A673 (cell line): ENCODE results near the gene MTM1.

Source experiments
- CTCF ChIP-seq: fragments of 300-800, 200-600 bp; sonication (generic); conservative IDR thresholded peaks from 2 replicates; pipeline ENCODE4 v1.5.1; 2017; ENCODE audit warnings: low read depth, mild to moderate bottlenecking, antibody characterized with exemption, low read length, moderate library complexity, mixed read lengths
- EZH2 ChIP-seq: fragments of 200-600 bp; sonication (generic); IDR thresholded peaks from 2 replicates; pipeline ENCODE4 v1.6.1; 2017; ENCODE audit warnings: borderline replicate concordance, low read depth, mild to moderate bottlenecking, mixed read lengths, antibody characterized with exemption, low read length; ENCODE audit not compliant: poor library complexity, severe bottlenecking

- no peak for TF ChIP-seq CTCF
- no peak for TF ChIP-seq EZH2
Measured at GRCh38 chrX:150569155-150569477, 695 bp downstream of the MTM1 start.
